PFSK-1 (cell line): ENCODE data around the gene SDHAF2.

Source experiments
- FOXP2 ChIP-seq: optimal IDR thresholded peaks from 2 replicates; pipeline ENCODE3; 2011; ENCODE audit warnings: borderline replicate concordance, control low read depth, inconsistent platforms; ENCODE audit not compliant: insufficient read depth; ENCODE audit errors: extremely low read length, extremely low read depth
- POLR2AphosphoS5 ChIP-seq: IDR thresholded peaks from 2 replicates; pipeline ENCODE4 v1.6.1; 2012; ENCODE audit warnings: low read depth, mild to moderate bottlenecking, control low read depth, low read length, moderate library complexity
- SIN3A ChIP-seq: IDR thresholded peaks from 2 replicates; pipeline ENCODE4 v1.6.1; 2012; ENCODE audit warnings: mild to moderate bottlenecking, low read length, moderate library complexity, borderline replicate concordance; ENCODE audit not compliant: insufficient read depth
- TAF1 ChIP-seq: IDR thresholded peaks from 2 replicates; pipeline ENCODE4 v1.6.1; 2012; ENCODE audit warnings: low read length, control low read depth, borderline replicate concordance; ENCODE audit not compliant: insufficient read depth
- TF ChIP-seq, protein P1 (sequence below), 2 experiments: IDR thresholded peaks; 2 replicates each; pipeline versions ENCODE4 v1.6.1 to v1.8.0; 2011 to 2012; ENCODE audit warnings: low read depth in 2 of 2, low read length in 2 of 2, control low read depth in 1 of 2, inconsistent platforms in 1 of 2, mild to moderate bottlenecking in 1 of 2, moderate library complexity in 1 of 2; ENCODE audit not compliant: insufficient read depth in 1 of 2

Gene SDHAF2

GRCh38 chr11:61422226-61422625 lies 7.7 kb upstream of the SDHAF2 start:
- TF ChIP-seq SIN3A (no peak), POLR2AphosphoS5 (no peak), FOXP2 (no peak), TAF1 (no peak)
- TF ChIP-seq, protein P1, sequence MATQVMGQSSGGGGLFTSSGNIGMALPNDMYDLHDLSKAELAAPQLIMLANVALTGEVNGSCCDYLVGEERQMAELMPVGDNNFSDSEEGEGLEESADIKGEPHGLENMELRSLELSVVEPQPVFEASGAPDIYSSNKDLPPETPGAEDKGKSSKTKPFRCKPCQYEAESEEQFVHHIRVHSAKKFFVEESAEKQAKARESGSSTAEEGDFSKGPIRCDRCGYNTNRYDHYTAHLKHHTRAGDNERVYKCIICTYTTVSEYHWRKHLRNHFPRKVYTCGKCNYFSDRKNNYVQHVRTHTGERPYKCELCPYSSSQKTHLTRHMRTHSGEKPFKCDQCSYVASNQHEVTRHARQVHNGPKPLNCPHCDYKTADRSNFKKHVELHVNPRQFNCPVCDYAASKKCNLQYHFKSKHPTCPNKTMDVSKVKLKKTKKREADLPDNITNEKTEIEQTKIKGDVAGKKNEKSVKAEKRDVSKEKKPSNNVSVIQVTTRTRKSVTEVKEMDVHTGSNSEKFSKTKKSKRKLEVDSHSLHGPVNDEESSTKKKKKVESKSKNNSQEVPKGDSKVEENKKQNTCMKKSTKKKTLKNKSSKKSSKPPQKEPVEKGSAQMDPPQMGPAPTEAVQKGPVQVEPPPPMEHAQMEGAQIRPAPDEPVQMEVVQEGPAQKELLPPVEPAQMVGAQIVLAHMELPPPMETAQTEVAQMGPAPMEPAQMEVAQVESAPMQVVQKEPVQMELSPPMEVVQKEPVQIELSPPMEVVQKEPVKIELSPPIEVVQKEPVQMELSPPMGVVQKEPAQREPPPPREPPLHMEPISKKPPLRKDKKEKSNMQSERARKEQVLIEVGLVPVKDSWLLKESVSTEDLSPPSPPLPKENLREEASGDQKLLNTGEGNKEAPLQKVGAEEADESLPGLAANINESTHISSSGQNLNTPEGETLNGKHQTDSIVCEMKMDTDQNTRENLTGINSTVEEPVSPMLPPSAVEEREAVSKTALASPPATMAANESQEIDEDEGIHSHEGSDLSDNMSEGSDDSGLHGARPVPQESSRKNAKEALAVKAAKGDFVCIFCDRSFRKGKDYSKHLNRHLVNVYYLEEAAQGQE (IDR thresholded peaks at IDR 0.05; ENCODE audit: insufficient read depth in 1 of 2, low read depth in 2 of 2, low read length in 2 of 2): no peak

GRCh38 chr11:61425367-61426131 lies 4.4 kb upstream of the SDHAF2 start:
- no peak for TF ChIP-seq TAF1
- TF ChIP-seq, protein P1 (IDR thresholded peaks at IDR 0.05; ENCODE audit: insufficient read depth in 1 of 2, low read depth in 2 of 2, low read length in 2 of 2): no peak
- TF ChIP-seq POLR2AphosphoS5: peak; percentile 21; the same call in 1 of the 2 replicates

- peak; percentile 34; the same call in 1 of the 2 replicates for TF ChIP-seq POLR2AphosphoS5
- TF ChIP-seq FOXP2: no peak
Measured at GRCh38 chr11:61429346-61429690, 606 bp upstream of the SDHAF2 start.

GRCh38 chr11:61437496-61437895 lies 7.6 kb downstream of the SDHAF2 start:
- TF ChIP-seq POLR2AphosphoS5 (no peak), TAF1 (no peak), FOXP2 (no peak), SIN3A (no peak)
- TF ChIP-seq, protein P1 (IDR thresholded peaks at IDR 0.05; ENCODE audit: insufficient read depth in 1 of 2, low read depth in 2 of 2, low read length in 2 of 2): no peak

DNA sequence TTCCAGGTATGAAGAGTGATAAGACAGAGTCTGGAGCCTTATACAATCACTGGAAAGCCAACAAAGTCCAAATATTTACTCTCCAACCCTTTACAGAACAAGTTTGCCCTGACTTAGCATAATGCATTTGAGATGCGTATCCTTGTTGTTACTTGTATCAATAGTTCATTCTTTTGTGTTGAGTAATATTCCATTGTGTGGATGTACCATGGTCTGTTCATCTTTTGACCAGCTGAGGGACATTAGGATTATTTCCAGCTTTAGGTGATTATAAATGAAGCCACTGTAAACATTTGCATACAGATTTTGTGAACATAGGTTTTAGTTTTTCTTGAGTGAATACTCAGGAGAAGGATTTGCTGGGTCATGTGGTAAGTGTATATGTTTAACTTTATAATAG lies 9.7 kb downstream of the SDHAF2 start:
- TF ChIP-seq SIN3A (no peak), POLR2AphosphoS5 (no peak), FOXP2 (no peak), TAF1 (no peak)
- TF ChIP-seq, protein P1 (IDR thresholded peaks at IDR 0.05; ENCODE audit: insufficient read depth in 1 of 2, low read depth in 2 of 2, low read length in 2 of 2): no peak
